ENCODE data around the gene SEL1L3. TPM values are rescaled to one million over a fixed set of nuclear protein-coding genes. Genes with fewer than 3 reads are reported as not detected.

The SEL1L3 gene
- total RNA-seq, 1 donor from 2014 or later: 70.5 TPM

GRCh38 chr4:25821899-25822298 is 40.9 kb downstream of the SEL1L3 start:
- no peaks in the 10 kb centered on the region for H3K27me3 ChIP-seq (ENCODE audit: low read depth)
- H3K27ac ChIP-seq: no peak overlapping the region
- H3K4me1 ChIP-seq: no peaks in the 10 kb centered on the region
- peaks cover 61% of the 10 kb centered on the region for H3K36me3 ChIP-seq
- ATAC-seq (no peak), DNase-seq (no peak)
- no peak overlapping the region for H3K4me3 ChIP-seq
- intact Hi-C loops (cut with DNase I): no loop called here
- TF ChIP-seq, protein P1, sequence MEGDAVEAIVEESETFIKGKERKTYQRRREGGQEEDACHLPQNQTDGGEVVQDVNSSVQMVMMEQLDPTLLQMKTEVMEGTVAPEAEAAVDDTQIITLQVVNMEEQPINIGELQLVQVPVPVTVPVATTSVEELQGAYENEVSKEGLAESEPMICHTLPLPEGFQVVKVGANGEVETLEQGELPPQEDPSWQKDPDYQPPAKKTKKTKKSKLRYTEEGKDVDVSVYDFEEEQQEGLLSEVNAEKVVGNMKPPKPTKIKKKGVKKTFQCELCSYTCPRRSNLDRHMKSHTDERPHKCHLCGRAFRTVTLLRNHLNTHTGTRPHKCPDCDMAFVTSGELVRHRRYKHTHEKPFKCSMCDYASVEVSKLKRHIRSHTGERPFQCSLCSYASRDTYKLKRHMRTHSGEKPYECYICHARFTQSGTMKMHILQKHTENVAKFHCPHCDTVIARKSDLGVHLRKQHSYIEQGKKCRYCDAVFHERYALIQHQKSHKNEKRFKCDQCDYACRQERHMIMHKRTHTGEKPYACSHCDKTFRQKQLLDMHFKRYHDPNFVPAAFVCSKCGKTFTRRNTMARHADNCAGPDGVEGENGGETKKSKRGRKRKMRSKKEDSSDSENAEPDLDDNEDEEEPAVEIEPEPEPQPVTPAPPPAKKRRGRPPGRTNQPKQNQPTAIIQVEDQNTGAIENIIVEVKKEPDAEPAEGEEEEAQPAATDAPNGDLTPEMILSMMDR (IDR thresholded peaks at IDR 0.05): no peak
- H3K9me3 ChIP-seq: no peaks in the 10 kb centered on the region

DNA sequence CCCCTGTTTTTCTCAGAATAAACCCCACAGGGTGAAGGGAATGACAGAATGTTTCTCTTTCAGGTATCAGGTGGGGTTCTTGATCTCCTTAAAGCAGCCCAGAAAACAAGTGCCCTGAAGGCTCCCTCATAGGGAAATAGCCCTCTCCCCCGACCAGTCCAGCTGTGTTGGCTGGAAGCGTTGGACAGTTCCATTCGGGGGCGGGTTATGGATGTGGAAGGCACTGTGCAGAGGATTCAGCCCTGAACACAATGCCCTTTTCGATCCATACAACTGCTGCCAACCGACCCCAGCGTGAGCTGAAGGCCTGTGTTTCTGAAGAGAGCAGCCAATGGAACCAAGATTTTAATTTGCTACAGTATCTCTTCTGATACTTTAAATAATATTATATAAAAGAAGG is 41.5 kb downstream of the SEL1L3 start:
- peaks cover 65% of the 10 kb centered on the region for H3K36me3 ChIP-seq
- intact Hi-C loops (cut with DNase I): no loop called here
- TF ChIP-seq, protein P1 (IDR thresholded peaks at IDR 0.05): no peak
- ATAC-seq (no peak), DNase-seq (no peak)
- H3K4me1 ChIP-seq: no peaks in the 10 kb centered on the region
- H3K27ac ChIP-seq: no peak overlapping the region
- no peak overlapping the region for H3K4me3 ChIP-seq
- H3K27me3 ChIP-seq (ENCODE audit: low read depth): no peaks in the 10 kb centered on the region
- no peaks in the 10 kb centered on the region for H3K9me3 ChIP-seq

- Histone ChIP-seq H3K9me3 (no peaks in the 10 kb centered on the region), H3K4me3 (no peak overlapping the region), H3K36me3 (peaks cover 64% of the 10 kb centered on the region), H3K27me3 (ENCODE audit: low read depth) (no peaks in the 10 kb centered on the region), H3K4me1 (peaks cover 9% of the 10 kb centered on the region), H3K27ac (no peak overlapping the region)
- intact Hi-C loops (cut with DNase I): no loop called here
- ATAC-seq (no peak), DNase-seq (no peak)
- TF ChIP-seq, protein P1 (IDR thresholded peaks at IDR 0.05): no peak
These were observed 43.9 kb downstream of the SEL1L3 start for GRCh38 chr4:25818876-25819275.

GRCh38 chr4:25818371-25818871 is 44.4 kb downstream of the SEL1L3 start:
- H3K27ac ChIP-seq: no peak overlapping the region
- H3K4me3 ChIP-seq: no peak overlapping the region
- TF ChIP-seq, protein P1 (IDR thresholded peaks at IDR 0.05): no peak
- H3K9me3 ChIP-seq: no peaks in the 10 kb centered on the region
- DNase-seq: no peak
- H3K4me1 ChIP-seq: peaks cover 14% of the 10 kb centered on the region
- H3K27me3 ChIP-seq (ENCODE audit: low read depth): no peaks in the 10 kb centered on the region
- ATAC-seq: no peak
- intact Hi-C loops (cut with DNase I): no loop called here
- peaks cover 60% of the 10 kb centered on the region for H3K36me3 ChIP-seq

DNA sequence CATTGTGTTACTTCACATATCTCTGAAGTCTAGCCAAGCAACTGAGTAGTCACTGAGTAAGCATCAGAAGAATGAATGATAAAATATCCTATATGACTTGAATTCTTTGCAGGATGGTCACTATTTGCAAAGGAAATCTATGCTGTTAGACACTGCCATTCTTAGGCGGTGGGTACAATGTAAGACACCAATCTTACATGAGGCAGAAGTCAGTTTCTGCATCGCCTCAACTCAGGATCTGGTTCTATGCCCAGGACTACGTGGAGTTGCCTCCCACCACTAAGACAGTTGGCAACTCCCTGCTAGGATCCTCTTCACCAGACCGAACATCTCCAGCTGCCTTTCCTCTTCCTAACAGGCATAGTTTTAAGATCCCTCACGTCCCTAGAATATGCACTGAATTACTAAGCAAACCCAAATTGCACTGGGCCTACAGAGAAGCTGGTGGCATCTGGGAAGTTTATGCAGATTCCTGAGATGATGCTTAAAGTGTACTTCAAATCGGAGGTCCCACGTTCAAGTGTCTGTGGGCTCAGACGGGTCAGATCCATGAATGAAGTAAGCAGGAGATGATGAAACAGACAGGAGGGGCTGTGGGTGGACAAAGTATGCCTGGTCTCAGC is 45.6 kb downstream of the SEL1L3 start:
- Histone ChIP-seq H3K4me1 (peaks cover 15% of the 10 kb centered on the region), H3K9me3 (no peaks in the 10 kb centered on the region), H3K27ac (no peak overlapping the region), H3K4me3 (no peak overlapping the region), H3K36me3 (peaks cover 50% of the 10 kb centered on the region), H3K27me3 (ENCODE audit: low read depth) (no peaks in the 10 kb centered on the region)
- TF ChIP-seq, protein P1 (IDR thresholded peaks at IDR 0.05): no peak
- ATAC-seq (no peak), DNase-seq (no peak)
- intact Hi-C loops (cut with DNase I): no loop called here

All from lower lobe of right lung (tissue), 2 donors.